ENCODE data around the gene SEMA3E. TPM values are rescaled to one million over a fixed set of nuclear protein-coding genes. Genes with fewer than 3 reads are reported as not detected.
"Not testable (repeated sequence)": the region's sequence is repeated elsewhere in the genome, so short reads cannot be mapped to it uniquely, and the experiment has no call there.

Gene SEMA3E
- total and polyA plus RNA-seq, 7 experiments from 2014 or later: not detected

DNA sequence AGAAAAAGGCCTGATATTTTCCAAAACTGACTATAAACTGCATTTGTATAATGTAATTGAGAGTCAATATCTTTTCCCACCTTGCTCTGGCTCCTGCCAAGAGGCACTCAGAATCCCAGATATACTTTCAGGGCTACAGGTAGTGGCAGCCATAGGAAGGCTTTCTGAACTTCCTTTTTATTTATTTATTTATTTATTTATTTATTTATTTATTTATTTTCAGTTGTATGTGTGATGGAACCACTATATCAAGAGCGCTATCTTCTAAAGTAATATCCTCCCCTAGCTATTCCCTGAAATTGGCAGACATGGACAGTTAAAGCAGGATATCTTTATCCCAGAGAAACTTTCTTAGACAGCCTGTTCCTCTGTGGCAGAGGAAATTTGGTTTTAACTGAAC is 86.7 kb downstream of the SEMA3E start:
- H3K4me1 Mint-ChIP-seq: peaks cover 0 to 1% (median 0%) of the 10 kb centered on the region in 7 donors
- ChIA-PET CTCF (no interaction called here), POLR2A (no interaction called here)
- no peak overlapping the region for H3K27ac ChIP-seq (ENCODE audit: low read depth, low read length)
- H3K27ac Mint-ChIP-seq: no peak overlapping the region
- H3K9me3 ChIP-seq (ENCODE audit: control insufficient read depth in 2 of 3, low read length in 3 of 3): no peaks in the 10 kb centered on the region
- H3K36me3 ChIP-seq (ENCODE audit: control insufficient read depth in 2 of 3, insufficient read depth in 3 of 3, low read length in 3 of 3): no peaks in the 10 kb centered on the region
- H3K4me1 ChIP-seq (ENCODE audit: control insufficient read depth in 2 of 2, insufficient read depth in 2 of 2, low read length in 2 of 2): no peaks in the 10 kb centered on the region
- H3K36me3 Mint-ChIP-seq: no peaks in the 10 kb centered on the region
- ATAC-seq (no peak), DNase-seq (no peak)
- no peak overlapping the region for H3K4me3 Mint-ChIP-seq
- H3K4me3 ChIP-seq (ENCODE audit: low read length): no peak overlapping the region
- H3K27me3 ChIP-seq (ENCODE audit: control insufficient read depth in 2 of 2, insufficient read depth in 2 of 2, low read length in 2 of 2): no peaks in the 10 kb centered on the region
- peaks cover 0 to 13% (median 4%) of the 10 kb centered on the region in 11 donors for H3K9me3 Mint-ChIP-seq
- no peaks in the 10 kb centered on the region for H3K27me3 Mint-ChIP-seq
- intact Hi-C loops (cut with micrococcal nuclease): no loop called here

DNA sequence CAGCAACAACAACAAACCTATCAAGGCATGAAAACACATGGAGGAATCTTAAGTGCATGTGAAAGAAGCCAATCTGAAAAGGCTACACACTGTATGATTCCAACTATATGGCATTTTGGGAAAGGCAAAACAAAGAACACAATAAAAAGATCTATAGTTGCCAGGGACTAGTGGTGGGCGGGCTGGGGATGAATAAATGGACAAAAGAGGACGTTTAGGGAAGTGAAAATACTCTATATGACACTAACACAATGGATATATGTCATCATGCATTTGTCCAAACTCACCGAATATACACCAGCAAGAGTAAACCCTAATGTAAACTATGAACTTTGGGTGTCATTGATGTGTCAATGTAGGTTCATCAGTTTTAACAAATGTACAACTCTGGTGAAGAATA is 89.1 kb downstream of the SEMA3E start:
- DNase-seq (no peak), ATAC-seq (no peak)
- no peaks in the 10 kb centered on the region for H3K27me3 ChIP-seq (ENCODE audit: control insufficient read depth in 2 of 2, insufficient read depth in 2 of 2, low read length in 2 of 2)
- no peaks in the 10 kb centered on the region for H3K9me3 ChIP-seq (ENCODE audit: control insufficient read depth in 2 of 3, low read length in 3 of 3)
- H3K36me3 ChIP-seq (ENCODE audit: control insufficient read depth in 2 of 3, insufficient read depth in 3 of 3, low read length in 3 of 3): no peaks in the 10 kb centered on the region
- Mint-ChIP-seq H3K27me3 (no peaks in the 10 kb centered on the region), H3K27ac (no peak overlapping the region), H3K36me3 (no peaks in the 10 kb centered on the region), H3K9me3 (peaks cover 0 to 15% (median under 1%) of the 10 kb centered on the region in 11 donors), H3K4me3 (no peak overlapping the region), H3K4me1 (peaks cover 0 to 1% (median 0%) of the 10 kb centered on the region in 7 donors)
- intact Hi-C loops (cut with micrococcal nuclease): no loop called here
- H3K27ac ChIP-seq (ENCODE audit: low read depth, low read length): no peak overlapping the region
- POLR2A ChIA-PET: no interaction called here
- CTCF ChIA-PET: no interaction called here
- H3K4me3 ChIP-seq (ENCODE audit: low read length): no peak overlapping the region
- no peaks in the 10 kb centered on the region for H3K4me1 ChIP-seq (ENCODE audit: control insufficient read depth in 2 of 2, insufficient read depth in 2 of 2, low read length in 2 of 2)

DNA sequence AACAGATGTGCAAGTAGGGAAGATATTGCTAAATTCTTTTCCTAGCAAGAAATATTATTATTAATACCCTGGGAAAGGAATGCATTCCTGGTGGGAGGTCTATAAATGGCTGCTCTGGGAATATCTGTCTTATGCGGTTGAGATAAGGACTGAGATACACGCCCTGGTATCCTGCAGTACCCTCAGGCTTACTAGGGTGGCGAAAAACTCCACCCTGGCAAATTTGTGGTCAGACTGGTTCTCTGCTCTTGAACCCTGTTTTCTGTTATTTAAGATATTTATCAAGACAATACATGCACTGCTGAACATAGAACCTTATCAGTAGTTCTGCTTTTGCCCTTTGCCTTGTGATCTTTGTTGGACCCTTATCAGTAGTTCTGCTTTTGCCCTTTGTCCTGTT is 96.4 kb downstream of the SEMA3E start:
- H3K4me3 ChIP-seq (ENCODE audit: low read length); H3K4me1 ChIP-seq (ENCODE audit: control insufficient read depth in 2 of 2, insufficient read depth in 2 of 2, low read length in 2 of 2); H3K27ac ChIP-seq (ENCODE audit: low read depth, low read length); DNase-seq; ATAC-seq; H3K36me3 Mint-ChIP-seq; intact Hi-C loops (cut with micrococcal nuclease); POLR2A ChIA-PET; H3K27ac Mint-ChIP-seq; H3K27me3 Mint-ChIP-seq; H3K4me1 Mint-ChIP-seq; H3K4me3 Mint-ChIP-seq; H3K9me3 ChIP-seq (ENCODE audit: control insufficient read depth in 2 of 3, low read length in 3 of 3); H3K36me3 ChIP-seq (ENCODE audit: control insufficient read depth in 2 of 3, insufficient read depth in 3 of 3, low read length in 3 of 3); H3K27me3 ChIP-seq (ENCODE audit: control insufficient read depth in 2 of 2, insufficient read depth in 2 of 2, low read length in 2 of 2): not testable (repeated sequence)
- H3K9me3 Mint-ChIP-seq: peaks cover 0 to 14% (median 5%) of the 10 kb centered on the region in 11 donors
- CTCF ChIA-PET: interaction anchor here (0.7 kb wide), 1 partner anchor 112 kb away, joined by 4 read pairs; no protein-coding TSS in a partner anchor

DNA sequence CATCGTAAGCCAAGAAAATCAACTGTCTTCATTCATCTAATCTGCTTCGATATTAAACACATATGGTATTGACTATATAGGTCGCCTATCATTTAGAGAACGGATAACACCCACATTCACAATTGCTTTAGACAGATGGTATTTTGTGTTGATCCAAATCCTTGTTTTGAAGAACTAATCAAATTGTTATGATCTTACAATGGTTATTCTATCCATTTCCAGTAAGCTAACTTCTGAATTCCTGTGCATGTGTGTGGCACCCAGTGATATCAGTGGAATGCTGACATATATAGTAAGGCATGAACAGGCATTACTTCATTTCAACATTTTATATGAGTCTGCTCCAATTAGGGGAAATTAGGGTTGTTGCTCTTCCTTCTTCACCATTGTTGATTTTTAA is 98.8 kb downstream of the SEMA3E start:
- Mint-ChIP-seq H3K36me3 (no peaks in the 10 kb centered on the region), H3K27ac (no peak overlapping the region)
- no peak overlapping the region for H3K4me3 ChIP-seq (ENCODE audit: low read length)

DNA sequence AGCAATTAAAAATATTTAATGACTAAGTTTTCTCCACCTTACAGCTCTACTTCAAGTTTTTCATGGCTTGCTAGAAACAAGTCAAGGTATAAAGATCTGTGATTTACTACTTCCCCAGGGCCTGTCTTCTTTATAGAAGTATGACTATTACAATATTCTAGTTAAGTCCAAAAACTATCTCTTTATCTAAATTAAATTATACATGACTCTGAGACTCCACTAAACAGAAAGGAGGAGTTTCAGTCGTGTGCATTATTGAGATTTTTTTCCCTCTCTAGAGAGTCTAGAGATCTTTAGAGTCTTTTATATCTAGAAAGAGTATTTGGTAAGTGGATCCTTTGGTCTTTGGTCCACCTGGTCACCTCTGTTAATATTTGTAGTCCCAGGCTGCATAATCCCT is 100.7 kb downstream of the SEMA3E start:
- H3K9me3 Mint-ChIP-seq: peaks cover 0 to 9% (median 4%) of the 10 kb centered on the region in 11 donors
- no peaks in the 10 kb centered on the region for H3K36me3 ChIP-seq (ENCODE audit: control insufficient read depth in 2 of 3, insufficient read depth in 3 of 3, low read length in 3 of 3)
- ChIA-PET POLR2A (no interaction called here), CTCF (no interaction called here)
- no peak overlapping the region for H3K4me3 Mint-ChIP-seq
- no peaks in the 10 kb centered on the region for H3K4me1 ChIP-seq (ENCODE audit: control insufficient read depth in 2 of 2, insufficient read depth in 2 of 2, low read length in 2 of 2)
- no peaks in the 10 kb centered on the region for H3K4me1 Mint-ChIP-seq
- no peak overlapping the region for H3K27ac ChIP-seq (ENCODE audit: low read depth, low read length)
- H3K27me3 Mint-ChIP-seq: no peaks in the 10 kb centered on the region
- intact Hi-C loops (cut with micrococcal nuclease): no loop called here
- H3K27ac Mint-ChIP-seq: no peak overlapping the region
- no peaks in the 10 kb centered on the region for H3K9me3 ChIP-seq (ENCODE audit: control insufficient read depth in 2 of 3, low read length in 3 of 3)
- no peaks in the 10 kb centered on the region for H3K36me3 Mint-ChIP-seq
- ATAC-seq (no peak), DNase-seq (no peak)
- no peak overlapping the region for H3K4me3 ChIP-seq (ENCODE audit: low read length)
- no peaks in the 10 kb centered on the region for H3K27me3 ChIP-seq (ENCODE audit: control insufficient read depth in 2 of 2, insufficient read depth in 2 of 2, low read length in 2 of 2)

More for the DNA sequence above, 98.8 kb downstream of the SEMA3E start:
- Histone ChIP-seq H3K4me1 (ENCODE audit: control insufficient read depth in 2 of 2, insufficient read depth in 2 of 2, low read length in 2 of 2) (no peaks in the 10 kb centered on the region), H3K36me3 (ENCODE audit: control insufficient read depth in 2 of 3, insufficient read depth in 3 of 3, low read length in 3 of 3) (no peaks in the 10 kb centered on the region), H3K27me3 (ENCODE audit: control insufficient read depth in 2 of 2, insufficient read depth in 2 of 2, low read length in 2 of 2) (no peaks in the 10 kb centered on the region), H3K9me3 (ENCODE audit: control insufficient read depth in 2 of 3, low read length in 3 of 3) (no peaks in the 10 kb centered on the region), H3K27ac (ENCODE audit: low read depth, low read length) (no peak overlapping the region)
- DNase-seq: no peak
- ATAC-seq: no peak
- ChIA-PET CTCF (no interaction called here), POLR2A (no interaction called here)
- Mint-ChIP-seq H3K9me3 (peaks cover 0 to 14% (median 6%) of the 10 kb centered on the region in 11 donors), H3K4me3 (no peak overlapping the region), H3K27me3 (no peaks in the 10 kb centered on the region), H3K4me1 (no peaks in the 10 kb centered on the region)
- intact Hi-C loops (cut with micrococcal nuclease): no loop called here

DNA sequence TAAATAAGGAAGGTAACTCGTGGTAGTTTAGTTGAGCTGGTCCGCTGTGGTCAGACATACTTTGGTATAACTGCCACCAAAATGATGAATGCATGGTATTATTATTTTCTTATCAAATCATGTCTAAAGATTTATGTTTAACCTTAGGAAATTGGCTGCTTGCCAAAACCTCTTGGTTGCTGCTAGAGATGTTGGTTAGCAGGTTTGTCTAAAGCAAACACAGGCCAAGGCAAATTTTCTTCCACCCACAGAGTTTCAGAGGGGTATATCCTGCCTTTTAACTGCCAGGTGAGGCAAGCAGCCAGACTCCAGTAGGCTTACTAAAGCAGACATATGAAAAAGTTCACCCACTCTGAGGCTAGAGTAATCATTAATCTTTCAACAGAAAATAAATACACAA is 101.4 kb downstream of the SEMA3E start:
- H3K36me3 ChIP-seq (ENCODE audit: control insufficient read depth in 2 of 3, insufficient read depth in 3 of 3, low read length in 3 of 3): no peaks in the 10 kb centered on the region
- ChIA-PET POLR2A (no interaction called here), CTCF (no interaction called here)
- Mint-ChIP-seq H3K4me3 (no peak overlapping the region), H3K4me1 (no peaks in the 10 kb centered on the region), H3K9me3 (peaks cover 0 to 7% (median 0%) of the 10 kb centered on the region in 11 donors), H3K27me3 (no peaks in the 10 kb centered on the region), H3K36me3 (no peaks in the 10 kb centered on the region), H3K27ac (no peak overlapping the region)
- no peaks in the 10 kb centered on the region for H3K4me1 ChIP-seq (ENCODE audit: control insufficient read depth in 2 of 2, insufficient read depth in 2 of 2, low read length in 2 of 2)
- no peak overlapping the region for H3K27ac ChIP-seq (ENCODE audit: low read depth, low read length)
- H3K4me3 ChIP-seq (ENCODE audit: low read length): no peak overlapping the region
- DNase-seq: no peak
- H3K27me3 ChIP-seq (ENCODE audit: control insufficient read depth in 2 of 2, insufficient read depth in 2 of 2, low read length in 2 of 2): no peaks in the 10 kb centered on the region
- no peak for ATAC-seq
- intact Hi-C loops (cut with micrococcal nuclease): no loop called here
- H3K9me3 ChIP-seq (ENCODE audit: control insufficient read depth in 2 of 3, low read length in 3 of 3): no peaks in the 10 kb centered on the region

DNA sequence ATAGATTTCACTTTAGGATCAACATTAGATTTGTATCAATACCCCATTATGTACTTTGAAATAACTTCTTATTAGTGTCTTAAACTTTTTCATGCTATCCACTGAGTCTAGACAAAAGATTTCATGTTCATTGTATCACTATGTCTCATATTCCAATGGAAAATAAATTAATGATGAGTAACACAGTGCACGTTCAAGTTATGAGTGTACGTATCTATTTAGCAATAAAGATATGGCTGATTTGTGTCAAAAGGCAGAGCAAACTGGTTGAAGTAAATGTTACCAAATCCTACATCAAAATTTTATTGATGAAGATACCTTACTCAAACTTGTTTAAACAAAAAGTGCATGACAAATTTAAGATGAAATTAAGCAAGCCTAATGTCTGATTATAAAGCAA is 102.4 kb downstream of the SEMA3E start:
- DNase-seq: no peak
- no peak overlapping the region for H3K27ac Mint-ChIP-seq
- no peaks in the 10 kb centered on the region for H3K27me3 Mint-ChIP-seq
- Histone ChIP-seq H3K27me3 (ENCODE audit: control insufficient read depth in 2 of 2, insufficient read depth in 2 of 2, low read length in 2 of 2) (no peaks in the 10 kb centered on the region), H3K4me1 (ENCODE audit: control insufficient read depth in 2 of 2, insufficient read depth in 2 of 2, low read length in 2 of 2) (no peaks in the 10 kb centered on the region), H3K36me3 (ENCODE audit: control insufficient read depth in 2 of 3, insufficient read depth in 3 of 3, low read length in 3 of 3) (no peaks in the 10 kb centered on the region), H3K4me3 (ENCODE audit: low read length) (no peak overlapping the region), H3K9me3 (ENCODE audit: control insufficient read depth in 2 of 3, low read length in 3 of 3) (no peaks in the 10 kb centered on the region), H3K27ac (ENCODE audit: low read depth, low read length) (no peak overlapping the region)
- no peaks in the 10 kb centered on the region for H3K36me3 Mint-ChIP-seq
- ChIA-PET POLR2A (no interaction called here), CTCF (no interaction called here)
- H3K4me1 Mint-ChIP-seq: no peaks in the 10 kb centered on the region
- no peak overlapping the region for H3K4me3 Mint-ChIP-seq
- peaks cover 0 to 6% (median 1%) of the 10 kb centered on the region in 11 donors for H3K9me3 Mint-ChIP-seq
- intact Hi-C loops (cut with micrococcal nuclease): no loop called here
- no peak for ATAC-seq
